HG03378 (cell line): ENCODE data around the gene MAOB.
A peak's percentile ranks its signal among the peaks of the same experiment; 100 is the strongest.
"Not testable (repeated sequence)": the region's sequence is repeated elsewhere in the genome, so short reads cannot be mapped to it uniquely, and the experiment has no call there.

Experiments used
- ATAC-seq: cut with Tn5 transposase; IDR thresholded peaks from one replicate; pipeline ENCODE4 v1.9.1; 2021; ENCODE audit warnings: mild to moderate bottlenecking, moderate library complexity; ENCODE audit not compliant: unreplicated experiment

The MAOB gene

GRCh38 chrX:43758044-43758443, 124.2 kb downstream of the MAOB start:
- no peak for ATAC-seq

- ATAC-seq, result no peak
These were observed 126.2 kb downstream of the MAOB start for GRCh38 chrX:43756076-43756475.

- no peak for ATAC-seq
These were observed 128.6 kb downstream of the MAOB start for GRCh38 chrX:43753637-43754036.

GRCh38 chrX:43750248-43750676, 132.0 kb downstream of the MAOB start:
- peak; percentile 74 for ATAC-seq

GRCh38 chrX:43747476-43747875, 134.8 kb downstream of the MAOB start:
- no peak for ATAC-seq

- ATAC-seq, result no peak
These were observed 136.1 kb downstream of the MAOB start for GRCh38 chrX:43745938-43746721.

GRCh38 chrX:43744284-43744683, 138.0 kb downstream of the MAOB start:
- ATAC-seq, result no peak

GRCh38 chrX:43743100-43743822, 139.0 kb downstream of the MAOB start:
- ATAC-seq, result no peak

- ATAC-seq, result no peak
These were observed 140.2 kb downstream of the MAOB start for GRCh38 chrX:43741843-43742573.

- ATAC-seq, result no peak
These were observed 146.3 kb downstream of the MAOB start for GRCh38 chrX:43735957-43736356.

- ATAC-seq, result no peak
These were observed 146.7 kb downstream of the MAOB start for GRCh38 chrX:43735534-43735933.

- no peak for ATAC-seq
These were observed 147.8 kb downstream of the MAOB start for GRCh38 chrX:43734444-43734843.

- ATAC-seq, result no peak
These were observed 148.6 kb downstream of the MAOB start for GRCh38 chrX:43733699-43734098.

- ATAC-seq, result no peak
These were observed 151.2 kb downstream of the MAOB start for GRCh38 chrX:43731086-43731485.

- no peak for ATAC-seq
These were observed 153.3 kb downstream of the MAOB start for GRCh38 chrX:43728966-43729365.

- no peak for ATAC-seq
These were observed 154.2 kb downstream of the MAOB start for GRCh38 chrX:43728002-43728401.

- not testable (repeated sequence) for ATAC-seq
These were observed 155.0 kb downstream of the MAOB start for GRCh38 chrX:43727254-43727653.

- not testable (repeated sequence) for ATAC-seq
These were observed 157.0 kb downstream of the MAOB start for GRCh38 chrX:43725227-43725626.

- ATAC-seq, result no peak
These were observed 161.3 kb downstream of the MAOB start for GRCh38 chrX:43720961-43721360.

- no peak for ATAC-seq
These were observed 162.2 kb downstream of the MAOB start for GRCh38 chrX:43720082-43720481.

- no peak for ATAC-seq
These were observed 163.3 kb downstream of the MAOB start for GRCh38 chrX:43718956-43719355.

GRCh38 chrX:43718546-43718945, 163.7 kb downstream of the MAOB start:
- no peak for ATAC-seq
